SK-N-SH treated with all-trans-retinoic acid at 6 μM for 48 hours (cell line): ENCODE measurements around the gene CSRNP3.

Experiments
- ATAC-seq: fragments of 200-7000 bp; cut with Tn5 transposase; 3 replicates; pipeline ENCODE4 v1.9.1; 2020; ENCODE audit warnings: mild to moderate bottlenecking, moderate library complexity
- ARNTL ChIP-seq: fragments of 450-650 bp; formaldehyde crosslinking; IDR thresholded peaks from 2 replicates; pipeline ENCODE4 v1.5.0; 2020; ENCODE audit warnings: low read depth, mild to moderate bottlenecking, moderate library complexity, borderline replicate concordance
- BACH2 ChIP-seq: fragments of 250-450 bp; sonication (Bioruptor Pico); IDR thresholded peaks from 2 replicates; pipeline ENCODE4 v1.9.0; 2021; ENCODE audit warnings: mild to moderate bottlenecking, borderline replicate concordance
- ESRRG ChIP-seq: fragments of 250-450 bp; sonication (Bioruptor Pico); IDR thresholded peaks from 2 replicates; pipeline ENCODE4 v1.6.1; 2021; ENCODE audit warnings: mild to moderate bottlenecking
- GLIS3 ChIP-seq: fragments of 250-450 bp; sonication (Bioruptor Pico); IDR thresholded peaks from 2 replicates; pipeline ENCODE4 v1.5.0; 2020; ENCODE audit warnings: mild to moderate bottlenecking, moderate library complexity
- ISL1 ChIP-seq: fragments of 250-450 bp; sonication (Bioruptor Pico); IDR thresholded peaks from 2 replicates; pipeline ENCODE4 v2.1.2; 2022; ENCODE audit warnings: mild to moderate bottlenecking, moderate library complexity
- OSR1 ChIP-seq: fragments of 250-450 bp; sonication (Bioruptor Pico); IDR thresholded peaks from 2 replicates; pipeline ENCODE4 v1.8.0; 2022; ENCODE audit warnings: moderate library complexity, mild to moderate bottlenecking, inconsistent platforms
- PPARA ChIP-seq: fragments of 250-450 bp; sonication (Bioruptor Pico); IDR thresholded peaks from 2 replicates; pipeline ENCODE4 v1.5.0; 2020; ENCODE audit warnings: mild to moderate bottlenecking, borderline replicate concordance
- RARB ChIP-seq: fragments of 250-450 bp; sonication (Bioruptor Pico); IDR thresholded peaks from 2 replicates; pipeline ENCODE4 v1.8.0; 2021; ENCODE audit warnings: mild to moderate bottlenecking, moderate library complexity
- SNAI2 ChIP-seq: fragments of 250-450 bp; sonication (Bioruptor Pico); IDR thresholded peaks from 2 replicates; pipeline ENCODE4 v1.5.0; 2020; ENCODE audit warnings: mild to moderate bottlenecking, moderate library complexity
- TCF4 ChIP-seq: fragments of 250-450 bp; sonication (Bioruptor Pico); IDR thresholded peaks from 2 replicates; pipeline ENCODE4 v1.8.0; 2021; ENCODE audit warnings: mild to moderate bottlenecking, moderate library complexity, borderline replicate concordance
- TOX ChIP-seq: fragments of 250-450 bp; sonication (Bioruptor Pico); IDR thresholded peaks from 2 replicates; pipeline ENCODE4 v1.8.0; 2021; ENCODE audit warnings: mild to moderate bottlenecking, moderate library complexity, borderline replicate concordance
- ZC3H10 ChIP-seq: fragments of 250-450 bp; sonication (Bioruptor Pico); IDR thresholded peaks from 2 replicates; pipeline ENCODE4 v1.5.1; 2021; ENCODE audit warnings: mild to moderate bottlenecking, moderate library complexity
- ZFP3 ChIP-seq: fragments of 250-450 bp; sonication (Bioruptor Pico); IDR thresholded peaks from 2 replicates; pipeline ENCODE4 v1.5.0; 2020; ENCODE audit warnings: mild to moderate bottlenecking, moderate library complexity
- ZFP30 ChIP-seq: fragments of 450-650 bp; formaldehyde crosslinking; IDR thresholded peaks from 2 replicates; pipeline ENCODE4 v1.5.0; 2022; ENCODE audit warnings: mild to moderate bottlenecking, moderate library complexity
- ZNF565 ChIP-seq: fragments of 450-650 bp; formaldehyde crosslinking; conservative IDR thresholded peaks from 2 replicates; pipeline ENCODE4 v1.5.0; 2020; ENCODE audit warnings: low read depth, mild to moderate bottlenecking, moderate library complexity
- ZNF70 ChIP-seq: fragments of 450-650 bp; formaldehyde crosslinking; IDR thresholded peaks from 2 replicates; pipeline ENCODE4 v1.5.0; 2020; ENCODE audit warnings: mild to moderate bottlenecking, moderate library complexity
- ZNF8 ChIP-seq: fragments of 450-650 bp; formaldehyde crosslinking; IDR thresholded peaks from 2 replicates; pipeline ENCODE4 v1.5.0; 2020; ENCODE audit warnings: mild to moderate bottlenecking, moderate library complexity
- TF ChIP-seq, protein P1 (sequence below): fragments of 250-450 bp; sonication (Bioruptor Pico); IDR thresholded peaks from 2 replicates; pipeline ENCODE4 v1.5.1; 2021; ENCODE audit warnings: mild to moderate bottlenecking, moderate library complexity
- TF ChIP-seq, protein P2 (sequence below): fragments of 250-450 bp; sonication (Bioruptor Pico); IDR thresholded peaks from 2 replicates; pipeline ENCODE4 v1.5.0; 2020; ENCODE audit warnings: mild to moderate bottlenecking, moderate library complexity
- TF ChIP-seq, protein P3 (sequence below): fragments of 250-450 bp; sonication (Bioruptor Pico); IDR thresholded peaks from 2 replicates; pipeline ENCODE4 v1.5.1; 2020; ENCODE audit warnings: low read depth, mild to moderate bottlenecking, moderate library complexity
- TF ChIP-seq, protein P4 (sequence below): fragments of 250-450 bp; sonication (Bioruptor Pico); IDR thresholded peaks from 2 replicates; pipeline ENCODE4 v1.8.0; 2021; ENCODE audit warnings: low read depth, mild to moderate bottlenecking, moderate library complexity, borderline replicate concordance

The CSRNP3 gene

DNA sequence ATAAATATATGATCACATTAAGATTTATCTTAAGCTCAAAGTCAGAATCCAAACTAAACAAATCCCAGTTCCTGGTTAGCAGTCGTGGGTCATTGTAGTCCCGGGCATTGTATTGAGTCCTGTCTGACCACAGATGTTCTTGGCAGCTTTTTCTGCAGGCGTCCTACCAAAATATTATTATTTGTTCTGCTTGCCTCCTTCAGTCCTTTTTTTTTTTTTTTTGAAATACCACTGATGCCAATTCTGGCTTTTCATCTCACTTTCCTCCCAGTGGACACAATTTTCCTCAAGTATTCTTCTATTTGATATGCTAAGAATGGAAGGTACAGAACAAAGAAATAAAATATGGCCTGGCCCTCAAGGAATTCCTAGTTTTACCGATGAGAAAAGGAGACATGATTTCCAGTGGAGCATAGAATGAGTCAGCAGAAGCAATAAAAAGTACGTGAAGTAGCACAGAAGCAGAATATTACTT lies 151.6 kb downstream of the CSRNP3 start:
- TF ChIP-seq SNAI2 (CRISPR knock-in tag) (no peak), BACH2 (CRISPR knock-in tag) (no peak), OSR1 (CRISPR knock-in tag) (no peak), GLIS3 (CRISPR knock-in tag) (no peak), ZNF565 (no peak), TCF4 (CRISPR knock-in tag) (no peak; the same call in 1 of the 2 replicates), ESRRG (no peak), ZC3H10 (no peak), PPARA (CRISPR knock-in tag) (no peak), ZFP3 (CRISPR knock-in tag) (no peak), ARNTL (CRISPR knock-in tag) (no peak), ZNF70 (CRISPR knock-in tag) (no peak)
- TF ChIP-seq, protein P1, sequence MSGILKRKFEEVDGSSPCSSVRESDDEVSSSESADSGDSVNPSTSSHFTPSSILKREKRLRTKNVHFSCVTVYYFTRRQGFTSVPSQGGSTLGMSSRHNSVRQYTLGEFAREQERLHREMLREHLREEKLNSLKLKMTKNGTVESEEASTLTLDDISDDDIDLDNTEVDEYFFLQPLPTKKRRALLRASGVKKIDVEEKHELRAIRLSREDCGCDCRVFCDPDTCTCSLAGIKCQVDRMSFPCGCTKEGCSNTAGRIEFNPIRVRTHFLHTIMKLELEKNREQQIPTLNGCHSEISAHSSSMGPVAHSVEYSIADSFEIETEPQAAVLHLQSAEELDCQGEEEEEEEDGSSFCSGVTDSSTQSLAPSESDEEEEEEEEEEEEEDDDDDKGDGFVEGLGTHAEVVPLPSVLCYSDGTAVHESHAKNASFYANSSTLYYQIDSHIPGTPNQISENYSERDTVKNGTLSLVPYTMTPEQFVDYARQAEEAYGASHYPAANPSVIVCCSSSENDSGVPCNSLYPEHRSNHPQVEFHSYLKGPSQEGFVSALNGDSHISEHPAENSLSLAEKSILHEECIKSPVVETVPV (CRISPR knock-in tag), result no peak
- TF ChIP-seq, protein P2, sequence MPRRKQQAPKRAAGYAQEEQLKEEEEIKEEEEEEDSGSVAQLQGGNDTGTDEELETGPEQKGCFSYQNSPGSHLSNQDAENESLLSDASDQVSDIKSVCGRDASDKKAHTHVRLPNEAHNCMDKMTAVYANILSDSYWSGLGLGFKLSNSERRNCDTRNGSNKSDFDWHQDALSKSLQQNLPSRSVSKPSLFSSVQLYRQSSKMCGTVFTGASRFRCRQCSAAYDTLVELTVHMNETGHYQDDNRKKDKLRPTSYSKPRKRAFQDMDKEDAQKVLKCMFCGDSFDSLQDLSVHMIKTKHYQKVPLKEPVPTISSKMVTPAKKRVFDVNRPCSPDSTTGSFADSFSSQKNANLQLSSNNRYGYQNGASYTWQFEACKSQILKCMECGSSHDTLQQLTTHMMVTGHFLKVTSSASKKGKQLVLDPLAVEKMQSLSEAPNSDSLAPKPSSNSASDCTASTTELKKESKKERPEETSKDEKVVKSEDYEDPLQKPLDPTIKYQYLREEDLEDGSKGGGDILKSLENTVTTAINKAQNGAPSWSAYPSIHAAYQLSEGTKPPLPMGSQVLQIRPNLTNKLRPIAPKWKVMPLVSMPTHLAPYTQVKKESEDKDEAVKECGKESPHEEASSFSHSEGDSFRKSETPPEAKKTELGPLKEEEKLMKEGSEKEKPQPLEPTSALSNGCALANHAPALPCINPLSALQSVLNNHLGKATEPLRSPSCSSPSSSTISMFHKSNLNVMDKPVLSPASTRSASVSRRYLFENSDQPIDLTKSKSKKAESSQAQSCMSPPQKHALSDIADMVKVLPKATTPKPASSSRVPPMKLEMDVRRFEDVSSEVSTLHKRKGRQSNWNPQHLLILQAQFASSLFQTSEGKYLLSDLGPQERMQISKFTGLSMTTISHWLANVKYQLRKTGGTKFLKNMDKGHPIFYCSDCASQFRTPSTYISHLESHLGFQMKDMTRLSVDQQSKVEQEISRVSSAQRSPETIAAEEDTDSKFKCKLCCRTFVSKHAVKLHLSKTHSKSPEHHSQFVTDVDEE, result no peak
- TF ChIP-seq, protein P3, sequence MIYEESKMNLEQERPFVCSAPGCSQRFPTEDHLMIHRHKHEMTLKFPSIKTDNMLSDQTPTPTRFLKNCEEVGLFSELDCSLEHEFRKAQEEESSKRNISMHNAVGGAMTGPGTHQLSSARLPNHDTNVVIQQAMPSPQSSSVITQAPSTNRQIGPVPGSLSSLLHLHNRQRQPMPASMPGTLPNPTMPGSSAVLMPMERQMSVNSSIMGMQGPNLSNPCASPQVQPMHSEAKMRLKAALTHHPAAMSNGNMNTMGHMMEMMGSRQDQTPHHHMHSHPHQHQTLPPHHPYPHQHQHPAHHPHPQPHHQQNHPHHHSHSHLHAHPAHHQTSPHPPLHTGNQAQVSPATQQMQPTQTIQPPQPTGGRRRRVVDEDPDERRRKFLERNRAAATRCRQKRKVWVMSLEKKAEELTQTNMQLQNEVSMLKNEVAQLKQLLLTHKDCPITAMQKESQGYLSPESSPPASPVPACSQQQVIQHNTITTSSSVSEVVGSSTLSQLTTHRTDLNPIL (CRISPR knock-in tag), result no peak
- TF ChIP-seq, all 23 proteins: peak for 0
- ATAC-seq, result no peak

DNA sequence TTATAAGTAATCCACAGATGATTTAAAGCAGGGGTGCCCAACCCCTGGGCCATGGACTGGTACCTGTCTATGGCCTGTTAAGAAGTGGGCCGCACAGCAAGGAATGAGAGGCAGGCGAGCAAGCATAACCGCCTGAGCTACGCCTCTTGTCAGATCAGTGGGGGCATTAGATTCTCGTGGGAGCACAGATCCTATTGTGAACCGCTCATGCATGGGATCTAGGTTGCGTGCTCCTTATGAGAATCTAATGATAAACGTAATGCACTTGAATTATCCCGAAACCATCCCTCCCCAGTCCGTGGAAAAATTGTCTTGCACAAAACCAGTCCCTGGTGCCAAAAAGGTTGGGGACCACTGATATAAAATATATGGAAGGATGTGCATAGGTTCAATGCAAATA lies 153.7 kb downstream of the CSRNP3 start:
- no peak for ATAC-seq
- TF ChIP-seq, protein P4, sequence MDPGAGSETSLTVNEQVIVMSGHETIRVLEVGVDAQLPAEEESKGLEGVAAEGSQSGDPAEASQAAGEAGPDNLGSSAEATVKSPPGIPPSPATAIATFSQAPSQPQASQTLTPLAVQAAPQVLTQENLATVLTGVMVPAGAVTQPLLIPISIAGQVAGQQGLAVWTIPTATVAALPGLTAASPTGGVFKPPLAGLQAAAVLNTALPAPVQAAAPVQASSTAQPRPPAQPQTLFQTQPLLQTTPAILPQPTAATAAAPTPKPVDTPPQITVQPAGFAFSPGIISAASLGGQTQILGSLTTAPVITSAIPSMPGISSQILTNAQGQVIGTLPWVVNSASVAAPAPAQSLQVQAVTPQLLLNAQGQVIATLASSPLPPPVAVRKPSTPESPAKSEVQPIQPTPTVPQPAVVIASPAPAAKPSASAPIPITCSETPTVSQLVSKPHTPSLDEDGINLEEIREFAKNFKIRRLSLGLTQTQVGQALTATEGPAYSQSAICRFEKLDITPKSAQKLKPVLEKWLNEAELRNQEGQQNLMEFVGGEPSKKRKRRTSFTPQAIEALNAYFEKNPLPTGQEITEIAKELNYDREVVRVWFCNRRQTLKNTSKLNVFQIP (CRISPR knock-in tag), result no peak
- no peak for TF ChIP-seq ESRRG
- no peak for TF ChIP-seq ZFP30
- no peak for TF ChIP-seq RARB (CRISPR knock-in tag)
- TF ChIP-seq ARNTL (CRISPR knock-in tag), result no peak
- TF ChIP-seq GLIS3 (CRISPR knock-in tag), result no peak
- no peak for TF ChIP-seq ZC3H10
- no peak for TF ChIP-seq TOX (CRISPR knock-in tag)
- TF ChIP-seq OSR1 (CRISPR knock-in tag), result no peak
- TF ChIP-seq ZNF8 (CRISPR knock-in tag), result no peak
- TF ChIP-seq, protein P3 (CRISPR knock-in tag), result no peak

DNA sequence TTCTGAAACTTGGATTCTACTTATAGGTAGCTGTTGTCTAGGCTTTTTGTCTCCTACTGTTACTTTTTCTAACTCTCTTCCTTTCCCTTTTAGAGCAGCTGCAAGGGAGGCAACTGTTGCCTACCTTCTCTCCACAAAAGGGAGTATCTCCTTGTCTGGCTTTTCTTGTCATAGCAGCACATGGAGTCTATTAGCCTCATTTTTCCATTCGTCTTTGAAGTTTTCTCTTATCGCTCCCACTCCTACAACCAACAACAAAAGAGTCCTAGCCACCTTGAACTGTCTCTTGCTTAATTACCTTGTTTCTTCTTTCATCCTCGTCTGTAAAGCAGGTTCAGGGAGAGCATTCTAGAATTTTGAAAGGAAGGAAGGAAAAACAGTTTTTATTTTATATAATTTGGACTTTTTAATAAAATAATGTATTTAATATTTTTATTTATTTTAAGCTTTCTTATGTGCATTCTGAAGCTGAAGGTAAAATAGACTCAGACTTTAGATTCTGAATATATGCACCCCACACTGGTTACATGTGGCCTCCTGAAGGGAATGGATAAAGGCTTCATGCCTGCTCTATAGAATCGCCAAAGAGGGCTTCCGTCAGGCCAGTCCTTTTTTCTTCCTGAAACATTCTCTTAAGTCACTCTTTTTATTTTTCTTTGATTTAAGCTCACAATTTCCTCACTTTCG lies 154.4 kb downstream of the CSRNP3 start:
- TF ChIP-seq GLIS3 (CRISPR knock-in tag) (no peak), TOX (CRISPR knock-in tag) (no peak), ESRRG (no peak), ARNTL (CRISPR knock-in tag) (no peak), RARB (CRISPR knock-in tag) (no peak), ZNF8 (CRISPR knock-in tag) (no peak), TCF4 (CRISPR knock-in tag) (no peak), ZNF70 (CRISPR knock-in tag) (no peak), OSR1 (CRISPR knock-in tag) (no peak), ZFP30 (no peak), ISL1 (CRISPR knock-in tag) (no peak), PPARA (CRISPR knock-in tag) (no peak), ZC3H10 (no peak)
- TF ChIP-seq, protein P4 (CRISPR knock-in tag), result no peak
- TF ChIP-seq, protein P2, result no peak
- no peak for ATAC-seq
